ENCODE results near the gene MME. TPM values are rescaled to one million over a fixed set of nuclear protein-coding genes. Genes with fewer than 3 reads are reported as not detected.

Gene MME
- polyA plus RNA-seq (2013, experiment 1 of 2; ENCODE audit: insufficient read length), result 10.0 TPM
- 10.5 TPM for polyA plus RNA-seq (2013, experiment 2 of 2; ENCODE audit: insufficient read length)

- DNase-seq, result peak; percentile 67
These were observed at the start of gene MME for GRCh38 chr3:155079746-155080487. Gene MME (plus strand): TSS chr3:155080319. CDS start chr3:155084168, 3,849 bp downstream.

GRCh38 chr3:155031186-155031585 is 48.9 kb upstream of the MME start:
- no peak for DNase-seq

- DNase-seq, result peak; percentile 69
These were observed 47.2 kb upstream of the MME start for GRCh38 chr3:155032918-155033317.

GRCh38 chr3:155034786-155035185 is 45.3 kb upstream of the MME start:
- DNase-seq, result no peak

- no peak for DNase-seq
These were observed 44.6 kb upstream of the MME start for GRCh38 chr3:155035553-155035952.

GRCh38 chr3:155037508-155038202 is 42.5 kb upstream of the MME start:
- DNase-seq, result no peak

GRCh38 chr3:155038203-155038554 is 41.9 kb upstream of the MME start:
- no peak for DNase-seq

- no peak for DNase-seq
These were observed 33.2 kb upstream of the MME start for GRCh38 chr3:155046935-155047334.

- no peak for DNase-seq
These were observed 32.4 kb upstream of the MME start for GRCh38 chr3:155047672-155048071.

GRCh38 chr3:155049959-155050358 is 30.2 kb upstream of the MME start:
- no peak for DNase-seq

GRCh38 chr3:155052470-155052869 is 27.6 kb upstream of the MME start:
- no peak for DNase-seq

- no peak for DNase-seq
These were observed 26.4 kb upstream of the MME start for GRCh38 chr3:155053756-155054155.

- no peak for DNase-seq
These were observed 15.2 kb upstream of the MME start for GRCh38 chr3:155064920-155065319.

GRCh38 chr3:155065537-155065936 is 14.6 kb upstream of the MME start:
- DNase-seq, result peak; percentile 86

- DNase-seq, result peak; percentile 48
These were observed 10.4 kb upstream of the MME start for GRCh38 chr3:155069729-155070128.

- no peak for DNase-seq
These were observed 9.8 kb upstream of the MME start for GRCh38 chr3:155070316-155070715.

- DNase-seq, result peak; percentile 96
These were observed 9.2 kb upstream of the MME start for GRCh38 chr3:155070932-155071387.

- DNase-seq, result no peak
These were observed 4.9 kb upstream of the MME start for GRCh38 chr3:155075200-155075599.

- DNase-seq, result no peak
These were observed 3.2 kb upstream of the MME start for GRCh38 chr3:155076888-155077287.

GRCh38 chr3:155078711-155079467 is 1.2 kb upstream of the MME start:
- DNase-seq, result no peak

- DNase-seq, result peak; percentile 42
These were observed 712 bp upstream of the MME start for GRCh38 chr3:155079468-155079745.

GRCh38 chr3:155080692-155081091 is 573 bp downstream of the MME start:
- DNase-seq, result no peak

GRCh38 chr3:155083313-155083905 is 3.3 kb downstream of the MME start:
- no peak for DNase-seq
